Adrenal gland (tissue), 5 donors: ENCODE results near the gene GNAL.

ENCODE experiments used
- CTCF ChIP-seq, 6 experiments: fragments of 450-650 bp in 4 of 6; fragments of 200-600 bp in 2 of 6; sonication (generic) in 1 of 6; IDR thresholded peaks; 1 replicate in 5 of 6; 2 replicates in 1 of 6; pipeline versions ENCODE4 v1.5.1 to v1.8.0; 2016 to 2021; ENCODE audit warnings: antibody characterized with exemption in 6 of 6, mild to moderate bottlenecking in 2 of 6, moderate library complexity in 1 of 6
- POLR2A ChIP-seq, 2 donors: fragments of 450-650 bp; IDR thresholded peaks; one replicate each; pipeline ENCODE4 v1.6.1; 2017; ENCODE audit warnings: antibody characterized with exemption in 2 of 2, mild to moderate bottlenecking in 2 of 2, moderate library complexity in 1 of 2
- donor health status: DM: no; HTN: no; CAD: no.

GRCh38 chr18:11830585-11830984 is 141.5 kb downstream of the GNAL start:
- TF ChIP-seq CTCF (IDR thresholded peaks at IDR 0.05): no peak
- no peak for TF ChIP-seq POLR2A (IDR thresholded peaks at IDR 0.05)
